ENCODE results near the gene GALNT9.

DNA sequence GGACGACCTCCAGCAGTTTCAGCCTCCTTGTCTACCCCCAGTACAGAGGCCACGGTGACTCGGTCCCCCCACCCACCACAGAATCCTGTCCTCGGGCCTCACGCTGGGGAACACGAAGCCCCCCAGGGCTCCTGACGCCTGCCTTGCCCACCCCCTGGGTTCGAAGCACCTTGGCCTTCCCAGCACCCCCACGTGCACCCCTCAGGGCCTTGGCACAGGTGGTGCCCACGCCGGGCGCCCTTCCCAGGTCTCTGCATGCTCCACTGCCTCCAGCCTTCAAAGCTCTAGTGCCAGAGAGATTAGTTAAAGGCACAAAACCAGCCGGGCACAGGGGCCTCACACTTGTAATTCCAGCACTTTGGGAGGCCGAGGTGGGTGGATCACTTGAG, 123.3 kb downstream of the GALNT9 start:
- TF ChIP-seq, protein P1, sequence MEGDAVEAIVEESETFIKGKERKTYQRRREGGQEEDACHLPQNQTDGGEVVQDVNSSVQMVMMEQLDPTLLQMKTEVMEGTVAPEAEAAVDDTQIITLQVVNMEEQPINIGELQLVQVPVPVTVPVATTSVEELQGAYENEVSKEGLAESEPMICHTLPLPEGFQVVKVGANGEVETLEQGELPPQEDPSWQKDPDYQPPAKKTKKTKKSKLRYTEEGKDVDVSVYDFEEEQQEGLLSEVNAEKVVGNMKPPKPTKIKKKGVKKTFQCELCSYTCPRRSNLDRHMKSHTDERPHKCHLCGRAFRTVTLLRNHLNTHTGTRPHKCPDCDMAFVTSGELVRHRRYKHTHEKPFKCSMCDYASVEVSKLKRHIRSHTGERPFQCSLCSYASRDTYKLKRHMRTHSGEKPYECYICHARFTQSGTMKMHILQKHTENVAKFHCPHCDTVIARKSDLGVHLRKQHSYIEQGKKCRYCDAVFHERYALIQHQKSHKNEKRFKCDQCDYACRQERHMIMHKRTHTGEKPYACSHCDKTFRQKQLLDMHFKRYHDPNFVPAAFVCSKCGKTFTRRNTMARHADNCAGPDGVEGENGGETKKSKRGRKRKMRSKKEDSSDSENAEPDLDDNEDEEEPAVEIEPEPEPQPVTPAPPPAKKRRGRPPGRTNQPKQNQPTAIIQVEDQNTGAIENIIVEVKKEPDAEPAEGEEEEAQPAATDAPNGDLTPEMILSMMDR (IDR thresholded peaks at IDR 0.05): no peak
- TF ChIP-seq POLR2A (IDR thresholded peaks at IDR 0.05): no peak
- no peak for TF ChIP-seq EP300 (IDR thresholded peaks at IDR 0.05)
- TF ChIP-seq POLR2AphosphoS5 (IDR thresholded peaks at IDR 0.05): no peak

Data from sigmoid colon (tissue), 4 donors.